GM12892 (cell line): Measurements from ENCODE around the gene AKAP11.

Source experiments
- POLR2A ChIP-seq: IDR thresholded peaks from 2 replicates; pipeline ENCODE4 v1.6.1; 2011; ENCODE audit warnings: low read depth, low read length, control low read depth
- TAF1 ChIP-seq: IDR thresholded peaks from 2 replicates; pipeline ENCODE4 v1.6.1; 2011; ENCODE audit warnings: low read depth, mild to moderate bottlenecking, control low read depth, low read length, borderline replicate concordance

GRCh38 chr13:42324704-42325103 is 52.8 kb downstream of the AKAP11 start:
- no peak for TF ChIP-seq POLR2A
- TF ChIP-seq TAF1 = no peak
